NCI-H146 (cell line): ENCODE results near the gene CORIN.

ENCODE experiments used
- DNase-seq: peaks from one replicate; lab custom pipeline; 2025; lab: John Stamatoyannopoulos, UW

CORIN gene

GRCh38 chr4:47686294-47686872, 151.5 kb downstream of the CORIN start:
- peak; percentile 46 for DNase-seq

DNA sequence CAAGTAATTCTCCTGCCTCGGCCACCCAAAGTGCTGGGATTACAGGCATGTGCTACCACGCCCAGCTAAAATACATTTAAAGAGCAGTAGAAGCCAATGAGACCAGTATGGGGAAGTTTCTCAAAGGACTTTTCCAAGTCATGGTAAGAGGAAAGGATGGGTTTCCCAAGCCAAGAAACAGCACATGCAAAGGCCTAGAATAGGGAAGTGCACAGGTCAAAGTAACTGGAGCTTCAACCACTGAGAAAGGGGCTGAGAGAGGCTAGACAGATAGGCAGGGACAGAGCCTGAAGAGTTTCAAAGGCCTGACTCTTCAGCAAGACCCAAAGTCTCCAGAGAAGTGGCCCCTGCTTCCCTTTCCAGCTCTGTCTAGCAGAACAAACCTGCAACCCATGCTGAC, 162.1 kb downstream of the CORIN start:
- no peak for DNase-seq

DNA sequence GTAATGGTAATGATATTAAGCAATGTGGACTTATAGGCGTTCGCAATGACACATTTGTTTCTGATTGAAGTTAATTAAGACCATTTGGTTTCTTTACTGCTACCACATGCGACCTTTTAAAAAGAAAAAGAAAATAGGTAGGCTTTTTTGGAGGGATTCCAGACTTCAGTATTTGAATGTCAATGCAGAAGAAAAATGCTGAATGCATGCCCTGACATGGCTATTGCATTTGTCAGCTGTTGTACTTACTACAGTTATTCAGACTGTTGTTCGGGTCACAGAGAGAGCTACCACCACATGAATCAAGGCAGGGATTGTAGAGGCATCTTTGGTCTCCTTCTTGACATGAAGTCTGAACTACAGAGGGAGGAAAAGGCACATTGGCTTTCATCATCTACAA, 163.7 kb downstream of the CORIN start:
- no peak for DNase-seq

GRCh38 chr4:47672696-47673095, 165.2 kb downstream of the CORIN start:
- DNase-seq = no peak

DNA sequence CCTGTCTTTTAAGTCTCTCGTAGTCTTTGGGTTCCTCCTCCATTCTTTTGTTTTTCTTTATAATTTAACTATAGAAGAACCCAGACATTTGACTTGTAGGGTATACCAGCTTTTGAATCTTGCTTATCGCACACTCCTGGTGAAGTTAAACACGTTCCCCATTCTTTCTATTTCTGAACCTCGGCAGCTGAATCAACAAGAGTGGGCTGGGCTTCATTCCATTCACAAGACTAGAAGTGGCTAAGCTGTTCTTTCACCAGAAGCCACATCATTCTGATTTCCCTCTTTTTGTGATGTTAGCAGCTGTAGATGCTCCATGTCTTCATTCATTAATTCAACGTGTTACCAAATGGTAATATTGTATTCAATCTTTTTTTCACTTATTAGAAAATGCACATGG, 167.9 kb downstream of the CORIN start:
- peak; percentile 84 for DNase-seq

DNA sequence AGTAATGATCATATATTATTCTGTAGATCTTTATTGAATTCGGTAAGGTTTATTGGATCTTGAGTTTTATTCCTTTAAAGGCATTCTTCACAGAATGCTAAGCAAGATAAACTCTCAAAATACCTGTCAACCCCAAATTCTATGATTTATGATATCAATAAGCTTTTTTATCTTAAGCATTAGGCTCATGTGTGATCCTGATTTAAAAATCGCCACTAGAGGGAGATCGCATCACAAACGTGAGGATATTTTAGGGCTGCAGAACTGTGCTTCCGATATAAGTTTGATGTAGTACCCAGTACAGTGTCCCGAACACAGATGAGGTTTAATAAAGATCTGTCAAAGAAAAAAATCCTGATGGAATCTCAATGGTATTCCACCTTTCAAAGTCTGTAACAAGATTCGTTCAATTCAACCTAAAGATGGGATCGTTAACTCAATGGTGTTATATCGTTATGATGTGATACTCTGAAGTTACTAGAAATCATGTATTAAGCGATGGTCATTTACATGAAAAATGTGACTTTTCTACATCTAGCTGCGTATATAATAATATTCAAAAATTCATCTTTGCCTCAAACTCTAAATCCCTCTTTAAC, 169.0 kb downstream of the CORIN start:
- DNase-seq = peak; percentile 75

DNA sequence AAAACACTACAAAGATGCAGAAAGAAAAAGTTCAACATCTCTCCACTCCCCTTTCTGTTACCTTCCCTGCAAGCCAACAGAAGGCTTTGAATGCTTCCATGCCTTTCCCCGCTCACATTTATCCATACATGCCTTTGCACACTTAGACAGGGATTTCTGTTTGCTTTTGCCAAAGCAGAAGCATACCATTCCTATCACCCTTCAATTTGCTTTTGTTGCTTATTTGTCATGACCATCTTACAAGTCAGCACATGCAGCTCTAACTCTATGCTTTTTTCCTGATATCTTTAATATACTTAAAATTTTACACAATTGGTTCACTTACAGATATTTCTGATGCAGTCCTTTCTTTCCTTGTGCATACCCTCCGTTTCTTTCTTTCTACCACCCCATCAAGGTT, 169.6 kb downstream of the CORIN start:
- DNase-seq = no peak

GRCh38 chr4:47667552-47667951, 170.3 kb downstream of the CORIN start:
- DNase-seq = no peak

DNA sequence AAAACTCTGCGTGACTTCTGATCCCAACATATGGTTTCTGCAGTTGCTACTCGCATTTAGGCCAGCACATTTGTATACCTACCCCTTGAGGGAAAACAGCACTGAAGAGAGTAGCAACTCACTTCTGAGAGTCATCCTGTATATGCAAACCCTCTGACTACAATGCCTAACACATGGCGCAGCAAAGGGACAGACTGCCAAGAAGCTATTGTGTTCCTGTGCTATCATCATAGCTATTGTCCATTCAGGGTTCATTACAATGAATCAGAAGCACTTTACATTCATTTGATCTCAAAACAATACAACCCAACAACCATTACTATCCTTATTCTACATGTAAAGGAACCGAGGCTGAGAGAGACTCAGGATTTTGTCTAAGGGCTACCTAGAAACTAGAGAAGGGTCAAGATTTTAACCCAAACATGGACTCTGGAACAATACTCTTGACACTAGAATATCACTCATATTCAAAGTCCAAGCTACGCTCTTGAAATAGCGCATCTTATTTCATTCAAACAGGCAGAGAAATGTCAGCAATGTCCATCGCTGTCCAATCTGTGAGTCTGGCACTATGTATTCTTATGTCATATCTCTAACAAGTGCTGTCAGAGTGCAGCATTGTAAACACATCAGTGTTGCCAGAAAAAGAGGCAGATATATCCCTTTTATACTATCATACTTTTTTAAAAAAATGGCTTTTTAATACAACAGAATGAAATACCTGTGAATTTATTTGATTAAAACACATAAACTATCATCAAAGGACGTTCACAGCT, 173.6 kb downstream of the CORIN start:
- DNase-seq = no peak

GRCh38 chr4:47662975-47663374, 174.9 kb downstream of the CORIN start:
- no peak for DNase-seq

- DNase-seq = no peak
Measured at GRCh38 chr4:47661741-47662140, 176.1 kb downstream of the CORIN start.

DNA sequence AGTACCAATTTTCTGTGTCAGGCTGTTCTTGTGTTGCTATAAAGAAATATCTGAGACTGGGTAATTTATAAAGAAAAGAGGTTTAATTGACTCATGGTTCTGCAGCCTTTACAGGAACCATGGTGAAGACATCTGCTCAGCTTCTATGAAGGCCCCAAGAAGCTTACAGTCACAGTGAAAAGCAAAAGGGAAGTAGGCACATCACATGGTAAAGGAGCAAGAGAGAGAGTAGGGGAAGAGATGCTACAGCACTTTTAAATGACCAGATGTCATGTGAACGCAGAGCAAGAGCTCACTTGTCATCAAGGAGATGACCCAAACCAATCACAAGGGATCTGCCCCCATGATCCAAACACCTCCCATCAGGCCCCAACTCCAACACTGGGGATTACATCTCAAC, 178.5 kb downstream of the CORIN start:
- no peak for DNase-seq

DNA sequence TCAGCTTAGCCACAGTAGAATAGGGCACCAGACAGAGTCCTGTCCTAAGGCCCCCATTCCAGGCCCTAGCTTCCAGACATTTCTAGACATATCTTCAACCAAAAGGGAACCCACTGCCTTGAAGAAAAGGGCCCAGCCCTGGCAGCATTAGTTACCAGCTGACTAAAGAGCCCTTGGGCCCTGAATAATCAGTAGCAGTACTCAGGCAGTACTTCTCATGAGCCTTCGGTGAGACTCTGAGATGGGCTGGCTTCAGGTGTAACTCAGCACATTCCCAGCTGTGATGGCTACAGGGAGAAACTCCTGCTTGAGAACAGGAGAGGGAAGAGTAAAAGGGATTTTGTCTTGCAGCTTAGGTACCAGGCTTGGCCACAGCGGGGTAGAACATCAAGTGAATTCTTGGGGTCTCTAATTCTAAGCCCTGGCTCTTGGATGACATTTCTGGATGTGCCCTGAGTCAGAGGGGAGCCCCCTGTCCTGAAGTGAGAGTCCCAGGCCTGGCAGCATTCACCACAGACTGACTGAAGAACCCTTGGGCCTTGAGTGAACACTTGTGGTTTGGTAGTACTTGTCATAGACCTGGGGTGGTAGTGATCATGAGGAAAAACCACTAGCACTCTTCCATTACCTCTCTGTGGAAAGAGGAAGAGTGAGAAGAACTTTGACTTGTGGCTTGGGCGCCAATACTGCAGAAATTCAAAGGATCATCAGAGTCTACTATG, 182.7 kb downstream of the CORIN start:
- DNase-seq = no peak

GRCh38 chr4:47652092-47652491, 185.8 kb downstream of the CORIN start:
- no peak for DNase-seq

- DNase-seq = no peak
Measured at GRCh38 chr4:47651231-47651630, 186.6 kb downstream of the CORIN start.

- DNase-seq = no peak
Measured at GRCh38 chr4:47650584-47651130, 187.2 kb downstream of the CORIN start.

DNA sequence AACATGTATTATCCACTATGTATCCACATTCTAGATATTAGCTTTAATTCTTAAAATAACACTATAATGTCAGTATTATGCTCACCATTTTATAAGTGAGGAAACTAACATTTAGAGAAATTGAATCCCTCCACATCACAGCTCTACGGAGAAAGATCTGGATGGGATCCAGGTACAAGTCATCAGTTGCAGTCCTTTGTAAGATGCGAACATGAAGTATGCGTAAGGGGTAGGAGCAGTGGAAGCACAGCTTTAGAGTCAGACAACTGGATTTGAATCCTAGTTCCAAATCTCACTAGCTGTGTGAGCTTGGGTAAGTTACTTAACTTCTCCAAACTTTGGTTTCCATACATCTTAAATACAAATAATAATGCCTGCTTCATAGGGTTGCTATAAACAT, 190.3 kb downstream of the CORIN start:
- DNase-seq = no peak

DNA sequence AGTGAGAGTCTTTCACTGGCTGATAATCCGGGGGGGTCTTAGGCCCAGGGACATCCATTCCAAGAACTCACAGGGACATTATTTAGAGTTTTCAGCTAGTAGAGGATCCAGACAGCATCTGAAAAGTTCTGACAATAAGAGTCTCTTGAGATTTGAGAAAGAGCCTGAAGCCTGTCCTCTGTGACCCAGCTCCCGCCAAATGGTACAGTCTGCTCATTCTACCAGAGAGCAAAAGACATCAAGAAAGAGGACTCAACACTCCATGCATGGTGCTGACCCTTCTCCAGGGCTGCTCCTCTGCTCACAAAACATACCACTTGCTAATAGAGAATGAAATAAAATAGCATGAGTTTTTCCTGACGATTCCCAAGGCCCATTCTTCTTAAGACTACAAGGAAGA, 190.8 kb downstream of the CORIN start:
- DNase-seq = no peak

DNA sequence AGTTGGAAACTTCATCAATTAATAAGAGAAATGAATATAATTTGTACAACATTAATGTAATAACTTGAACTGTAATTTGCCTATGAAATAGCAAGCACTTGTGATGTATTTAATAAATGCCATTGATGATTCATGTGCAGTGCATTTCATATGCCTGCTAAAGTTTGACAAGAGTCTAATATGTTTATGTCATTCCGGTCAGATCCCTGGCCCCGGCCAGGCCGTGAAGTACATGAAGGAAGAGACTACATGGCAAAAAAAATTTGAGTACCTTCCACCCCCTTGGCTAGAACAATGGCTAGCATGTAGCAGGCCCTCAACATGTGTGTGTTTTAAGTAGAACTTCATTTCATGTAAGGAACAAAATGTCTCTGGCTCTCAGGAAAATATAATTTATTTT, 191.5 kb downstream of the CORIN start:
- no peak for DNase-seq

DNA sequence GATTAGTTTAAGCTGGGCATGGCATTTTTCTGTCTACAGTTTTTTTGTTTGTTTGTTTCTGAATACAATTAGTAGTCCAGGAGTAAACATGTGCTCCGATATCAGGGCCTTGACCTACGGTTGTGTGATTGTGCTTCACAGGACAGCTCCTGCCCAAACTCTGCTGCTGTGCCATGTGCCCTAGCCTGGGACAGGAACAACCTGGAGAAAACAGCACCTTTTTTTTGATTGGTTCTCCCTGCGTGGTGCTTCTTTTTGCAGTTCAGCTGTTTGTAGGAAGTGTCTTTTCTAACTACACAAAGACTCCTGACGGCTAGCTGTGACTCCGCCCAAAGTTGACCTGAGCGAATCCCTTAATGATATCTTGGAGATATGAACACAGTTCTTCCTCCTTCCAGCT, 194.0 kb downstream of the CORIN start:
- DNase-seq = no peak

- DNase-seq = no peak
Measured at GRCh38 chr4:47642985-47643760, 194.7 kb downstream of the CORIN start.
